ENCODE results near the gene NFIC.

DNA sequence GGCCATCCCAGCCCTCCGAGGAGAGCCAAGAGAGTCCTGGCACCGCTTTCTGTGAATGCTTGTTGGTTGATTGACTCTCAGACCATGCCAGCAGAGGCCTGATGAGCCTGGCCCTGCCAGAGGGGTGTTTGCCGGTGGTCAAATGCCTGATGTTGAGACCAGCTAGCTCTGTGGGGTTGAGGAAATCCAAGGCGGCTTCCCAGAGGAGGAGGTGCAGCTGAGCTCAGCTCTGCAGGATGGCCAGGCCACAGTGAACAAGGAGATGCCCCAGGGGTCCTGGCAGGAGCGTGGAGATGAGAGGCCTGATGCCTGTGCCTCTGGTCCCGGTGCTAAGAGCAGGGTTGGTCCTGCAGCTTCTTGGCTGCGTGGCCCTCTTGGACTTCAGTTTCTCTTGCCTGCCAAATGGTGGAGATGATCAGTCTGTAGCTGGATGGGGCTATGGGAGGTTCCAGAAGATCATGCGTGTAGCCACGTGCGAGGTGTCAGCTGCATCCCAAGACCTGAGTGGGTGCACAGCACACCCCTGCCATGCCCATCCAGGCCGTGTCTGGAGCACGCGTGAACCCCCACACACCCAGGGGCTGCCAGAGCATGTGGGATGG is 16.8 kb downstream of the NFIC start:
- no peak for TF ChIP-seq POLR2A (IDR thresholded peaks at IDR 0.05)
- TF ChIP-seq, protein P1, sequence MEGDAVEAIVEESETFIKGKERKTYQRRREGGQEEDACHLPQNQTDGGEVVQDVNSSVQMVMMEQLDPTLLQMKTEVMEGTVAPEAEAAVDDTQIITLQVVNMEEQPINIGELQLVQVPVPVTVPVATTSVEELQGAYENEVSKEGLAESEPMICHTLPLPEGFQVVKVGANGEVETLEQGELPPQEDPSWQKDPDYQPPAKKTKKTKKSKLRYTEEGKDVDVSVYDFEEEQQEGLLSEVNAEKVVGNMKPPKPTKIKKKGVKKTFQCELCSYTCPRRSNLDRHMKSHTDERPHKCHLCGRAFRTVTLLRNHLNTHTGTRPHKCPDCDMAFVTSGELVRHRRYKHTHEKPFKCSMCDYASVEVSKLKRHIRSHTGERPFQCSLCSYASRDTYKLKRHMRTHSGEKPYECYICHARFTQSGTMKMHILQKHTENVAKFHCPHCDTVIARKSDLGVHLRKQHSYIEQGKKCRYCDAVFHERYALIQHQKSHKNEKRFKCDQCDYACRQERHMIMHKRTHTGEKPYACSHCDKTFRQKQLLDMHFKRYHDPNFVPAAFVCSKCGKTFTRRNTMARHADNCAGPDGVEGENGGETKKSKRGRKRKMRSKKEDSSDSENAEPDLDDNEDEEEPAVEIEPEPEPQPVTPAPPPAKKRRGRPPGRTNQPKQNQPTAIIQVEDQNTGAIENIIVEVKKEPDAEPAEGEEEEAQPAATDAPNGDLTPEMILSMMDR (IDR thresholded peaks at IDR 0.05), result no peak

All from Peyer's patch (tissue), 4 donors.